ENCODE measurements around the gene SLC35D3.

DNA sequence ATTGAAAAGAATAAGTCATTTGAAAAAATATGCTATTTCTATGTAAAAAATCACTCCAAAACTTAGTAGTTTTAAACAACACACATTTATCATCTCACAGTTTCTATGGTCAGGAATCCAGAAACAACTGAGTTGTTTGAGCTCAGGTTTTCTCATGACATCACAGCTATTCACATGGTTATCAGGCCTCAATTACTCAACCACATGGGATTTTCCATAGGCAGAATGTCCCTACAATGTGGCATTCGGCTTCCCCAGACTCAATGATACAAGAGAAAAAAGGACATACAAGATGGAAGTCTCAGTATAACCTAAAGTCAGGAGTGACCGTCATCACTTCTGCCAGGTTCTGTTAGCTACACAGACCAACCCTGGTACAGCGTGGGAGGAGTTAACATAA lies 3.4 kb upstream of the SLC35D3 start:
- TF ChIP-seq, protein P1, sequence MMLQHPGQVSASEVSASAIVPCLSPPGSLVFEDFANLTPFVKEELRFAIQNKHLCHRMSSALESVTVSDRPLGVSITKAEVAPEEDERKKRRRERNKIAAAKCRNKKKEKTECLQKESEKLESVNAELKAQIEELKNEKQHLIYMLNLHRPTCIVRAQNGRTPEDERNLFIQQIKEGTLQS (IDR thresholded peaks at IDR 0.05; ENCODE audit: borderline replicate concordance, extremely low read depth, low read depth, low read length): no peak
- TF ChIP-seq JUNB (IDR thresholded peaks at IDR 0.05) (no peak), EZH2 (IDR thresholded peaks at IDR 0.05; ENCODE audit: borderline replicate concordance, control insufficient read depth, low read depth, low read length) (no peak), KDM1A (IDR thresholded peaks at IDR 0.05; ENCODE audit: borderline replicate concordance) (no peak), ETV6 (conservative IDR thresholded peaks at IDR 0.05 in 1 of 2, IDR thresholded peaks at IDR 0.05 in 1 of 2; ENCODE audit: borderline replicate concordance in 1 of 2, low read depth in 1 of 2) (no peak), JUND (IDR thresholded peaks at IDR 0.05; ENCODE audit: low read depth, low read length) (no peak), FOXK2 (IDR thresholded peaks at IDR 0.05) (no peak), HDAC6 (IDR thresholded peaks at IDR 0.05; ENCODE audit: unreplicated experiment) (no peak), ZNF384 (IDR thresholded peaks at IDR 0.05; ENCODE audit: borderline replicate concordance, low read depth, low read length) (no peak), HDAC2 (IDR thresholded peaks at IDR 0.05) (no peak)
- TF ChIP-seq, protein P2, sequence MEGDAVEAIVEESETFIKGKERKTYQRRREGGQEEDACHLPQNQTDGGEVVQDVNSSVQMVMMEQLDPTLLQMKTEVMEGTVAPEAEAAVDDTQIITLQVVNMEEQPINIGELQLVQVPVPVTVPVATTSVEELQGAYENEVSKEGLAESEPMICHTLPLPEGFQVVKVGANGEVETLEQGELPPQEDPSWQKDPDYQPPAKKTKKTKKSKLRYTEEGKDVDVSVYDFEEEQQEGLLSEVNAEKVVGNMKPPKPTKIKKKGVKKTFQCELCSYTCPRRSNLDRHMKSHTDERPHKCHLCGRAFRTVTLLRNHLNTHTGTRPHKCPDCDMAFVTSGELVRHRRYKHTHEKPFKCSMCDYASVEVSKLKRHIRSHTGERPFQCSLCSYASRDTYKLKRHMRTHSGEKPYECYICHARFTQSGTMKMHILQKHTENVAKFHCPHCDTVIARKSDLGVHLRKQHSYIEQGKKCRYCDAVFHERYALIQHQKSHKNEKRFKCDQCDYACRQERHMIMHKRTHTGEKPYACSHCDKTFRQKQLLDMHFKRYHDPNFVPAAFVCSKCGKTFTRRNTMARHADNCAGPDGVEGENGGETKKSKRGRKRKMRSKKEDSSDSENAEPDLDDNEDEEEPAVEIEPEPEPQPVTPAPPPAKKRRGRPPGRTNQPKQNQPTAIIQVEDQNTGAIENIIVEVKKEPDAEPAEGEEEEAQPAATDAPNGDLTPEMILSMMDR (IDR thresholded peaks at IDR 0.05 in 2 of 3, conservative IDR thresholded peaks at IDR 0.05 in 1 of 3; ENCODE audit: control insufficient read depth in 2 of 3, extremely low read depth in 1 of 3, insufficient read depth in 1 of 3, low read depth in 3 of 3, low read length in 3 of 3): no peak
- TF ChIP-seq, protein P3, sequence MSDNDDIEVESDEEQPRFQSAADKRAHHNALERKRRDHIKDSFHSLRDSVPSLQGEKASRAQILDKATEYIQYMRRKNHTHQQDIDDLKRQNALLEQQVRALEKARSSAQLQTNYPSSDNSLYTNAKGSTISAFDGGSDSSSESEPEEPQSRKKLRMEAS (IDR thresholded peaks at IDR 0.05; ENCODE audit: low read depth, low read length): no peak

Data from GM12878 (cell line).